GM18505 (cell line): ENCODE measurements around the gene DPY19L1.

Experiments used
- ATAC-seq: cut with Tn5 transposase; IDR thresholded peaks from one replicate; pipeline ENCODE4 v1.9.1; 2021; ENCODE audit not compliant: unreplicated experiment
- POLR2A ChIP-seq: IDR thresholded peaks from 4 replicates; pipeline ENCODE4 v1.6.1; 2011; ENCODE audit warnings: borderline replicate concordance; ENCODE audit not compliant: insufficient read depth, insufficient read length; ENCODE audit errors: extremely low read depth

The DPY19L1 gene

DNA sequence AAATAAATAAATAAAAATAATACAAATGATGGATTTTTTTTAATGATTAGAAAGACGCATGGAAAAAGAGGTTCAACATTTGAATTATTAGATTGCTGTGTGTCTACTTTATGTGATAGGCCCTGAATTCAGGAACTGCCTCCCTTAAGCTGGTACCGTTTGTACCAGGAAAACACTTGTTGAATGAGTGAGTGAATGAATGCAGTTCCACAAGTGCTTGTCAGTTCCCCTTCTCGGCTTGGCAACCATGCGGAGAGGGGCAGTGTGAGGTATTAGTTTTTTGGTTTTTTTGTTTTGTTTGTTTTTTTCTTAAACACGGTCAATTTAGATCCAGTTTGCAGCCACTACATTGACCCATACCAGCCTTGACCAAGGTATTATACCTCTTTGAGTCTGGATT, 2.1 kb upstream of the DPY19L1 start:
- TF ChIP-seq POLR2A, result no peak

DNA sequence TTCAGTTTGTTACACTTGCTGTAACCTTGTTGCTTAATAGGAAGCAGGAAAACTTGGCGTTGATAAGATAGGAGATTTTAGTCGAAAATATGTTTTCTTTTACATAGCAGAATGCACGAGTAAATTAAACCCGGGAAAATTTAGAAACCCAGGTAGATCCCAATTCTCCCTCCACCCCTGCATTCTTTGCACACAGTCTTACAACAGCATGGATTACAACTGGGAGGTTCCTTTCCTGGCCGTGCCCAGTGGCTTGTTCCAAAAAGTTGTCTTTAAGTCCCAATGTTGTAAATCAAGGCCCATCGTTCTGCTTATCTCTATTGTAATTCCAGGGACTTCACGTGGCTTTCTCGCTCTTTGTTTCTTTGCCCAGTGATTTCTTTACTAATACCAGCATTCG, 1.1 kb upstream of the DPY19L1 start:
- TF ChIP-seq POLR2A, result no peak
- no peak for ATAC-seq

More for the DNA sequence above, 2.1 kb upstream of the DPY19L1 start:
- no peak for ATAC-seq

DNA sequence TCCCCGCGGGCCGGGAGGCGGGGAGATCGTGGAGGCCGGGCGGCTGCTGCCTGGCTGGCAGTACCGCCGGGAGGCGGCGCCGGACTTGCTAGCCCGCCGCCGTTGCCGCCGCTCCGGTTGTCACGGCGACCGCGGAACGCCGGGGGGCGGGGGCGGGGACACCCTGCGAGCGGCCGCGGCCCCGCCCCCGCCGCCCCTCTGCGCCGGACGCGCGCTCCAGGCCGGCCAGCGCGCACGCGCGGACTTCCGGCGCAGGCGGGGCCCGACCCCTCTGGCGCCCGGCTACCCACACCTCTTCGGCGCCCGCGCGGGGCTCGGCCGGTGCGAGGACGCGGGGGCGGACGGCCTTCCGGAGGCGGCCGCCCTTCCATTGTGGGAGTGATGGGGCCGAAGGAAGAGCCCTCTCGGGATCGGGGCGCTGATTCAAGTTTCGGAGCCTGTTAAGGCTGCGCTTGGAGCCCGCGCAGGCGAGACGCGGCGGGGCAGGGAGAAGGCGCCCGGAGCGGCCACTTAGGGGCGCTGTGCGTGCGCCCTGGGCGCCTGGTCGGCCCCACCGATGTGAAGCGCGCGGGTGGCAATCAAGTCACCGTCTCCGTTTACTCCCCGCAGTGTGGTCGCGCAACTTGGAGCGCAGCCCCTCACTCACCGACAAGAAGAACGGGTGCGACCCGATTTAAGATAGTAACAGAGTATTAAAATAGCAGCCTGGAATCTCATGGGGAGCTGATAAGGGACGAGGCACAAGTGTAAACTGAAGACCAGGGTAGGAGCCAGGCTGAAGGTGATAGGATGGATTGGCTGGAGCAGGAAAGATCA, 449 bp upstream of the DPY19L1 start:
- TF ChIP-seq POLR2A, result peak; percentile 44
- ATAC-seq, result peak; percentile 84

DNA sequence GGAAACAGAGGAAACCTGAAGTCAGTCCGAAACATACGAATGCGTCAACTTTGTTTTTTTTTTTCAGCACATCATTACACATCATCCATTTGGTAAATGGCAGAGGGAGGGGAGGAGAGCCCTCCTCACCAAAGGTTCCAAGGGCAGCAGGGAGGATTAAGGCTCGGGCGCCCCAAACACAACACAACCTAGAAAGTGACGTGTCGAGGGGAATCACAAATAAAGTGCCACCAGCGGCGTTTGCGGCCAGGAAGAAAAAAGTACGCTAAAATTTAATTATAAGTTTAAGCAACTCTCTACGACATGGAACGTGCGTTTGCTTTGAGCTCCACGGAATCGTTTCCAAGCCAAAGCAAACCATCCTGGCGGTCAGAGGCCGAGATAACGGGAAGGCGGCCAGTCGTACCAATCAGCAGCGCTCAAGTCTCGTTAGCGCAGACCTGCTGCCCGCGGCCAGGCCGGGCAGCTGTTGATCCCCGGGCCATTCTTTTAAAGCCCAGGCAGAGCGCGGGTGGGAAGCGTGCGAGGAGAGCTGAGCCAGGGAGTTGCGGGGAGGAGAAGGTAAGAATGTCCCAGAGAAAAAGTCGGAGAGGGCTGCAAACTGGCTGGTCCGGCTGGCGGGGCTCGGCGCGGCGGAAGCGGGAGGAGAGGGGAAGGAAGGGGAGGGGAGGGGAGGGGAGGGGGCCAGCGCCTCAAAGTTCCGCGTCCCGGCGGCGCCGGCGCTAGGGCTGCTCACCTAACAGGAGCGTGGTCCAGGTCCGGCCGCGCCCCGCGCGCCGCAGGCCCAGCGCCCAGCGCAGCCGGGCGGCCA, 719 bp downstream of the DPY19L1 start:
- ATAC-seq, result peak; percentile 23
- no peak for TF ChIP-seq POLR2A

DNA sequence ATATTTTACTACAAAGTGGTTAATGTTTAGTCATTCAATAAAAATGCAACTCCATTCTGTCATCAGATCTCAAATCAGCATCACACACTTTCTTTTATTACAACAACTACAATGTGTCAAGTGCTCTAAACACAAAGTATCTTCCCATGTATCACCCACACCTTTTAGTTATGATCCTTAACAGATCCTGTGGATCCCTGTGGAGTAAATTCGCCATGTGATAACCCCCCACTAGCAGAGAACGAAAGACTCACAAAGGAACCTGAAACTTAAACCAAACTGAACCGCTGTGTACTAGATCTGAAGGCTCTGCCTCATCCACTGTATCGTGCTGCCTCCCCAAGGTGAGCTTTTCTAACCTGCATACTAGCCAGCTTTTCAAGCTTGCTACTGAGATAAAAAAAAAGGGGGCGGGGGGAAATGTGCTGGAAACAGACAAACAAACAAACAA, 1.7 kb downstream of the DPY19L1 start:
- no peak for TF ChIP-seq POLR2A
- ATAC-seq, result no peak

DNA sequence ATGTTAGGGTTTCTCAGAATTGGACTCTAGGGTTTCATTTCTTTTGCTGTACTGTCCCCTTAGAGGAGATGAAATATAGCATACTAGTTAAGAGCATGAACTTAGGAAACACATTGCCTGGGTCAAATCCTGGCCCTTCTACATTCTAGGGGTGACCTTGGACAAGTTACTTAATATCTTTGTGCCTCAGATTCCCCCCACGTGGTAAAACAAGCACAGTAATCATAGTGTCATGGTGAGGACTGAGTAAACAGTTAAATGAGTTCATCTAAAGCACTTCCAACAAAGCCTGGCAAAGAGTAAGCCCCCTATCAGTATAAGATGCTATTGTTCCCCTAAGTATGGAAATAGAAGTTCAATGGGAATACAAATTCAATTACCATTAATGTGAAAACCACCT, 5.1 kb downstream of the DPY19L1 start:
- no peak for ATAC-seq
- TF ChIP-seq POLR2A, result no peak

DNA sequence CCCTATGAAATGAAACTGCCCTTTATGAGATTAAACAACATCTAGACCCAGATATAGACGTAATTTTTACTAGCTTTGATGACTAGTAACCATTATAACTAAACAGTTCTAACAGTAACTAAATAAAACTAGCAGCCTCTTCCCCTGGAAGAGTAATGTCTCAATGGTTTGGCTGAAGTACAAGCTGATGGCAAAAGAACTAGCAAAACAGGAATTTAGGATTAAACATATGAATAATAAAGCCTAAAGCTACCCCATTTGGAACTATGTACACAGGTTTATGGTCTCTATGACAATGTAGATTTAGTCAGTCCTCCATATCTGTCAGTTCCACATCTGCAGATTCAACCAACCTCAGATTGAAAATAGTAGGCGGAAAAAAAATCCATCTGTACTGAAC, 6.4 kb downstream of the DPY19L1 start:
- no peak for TF ChIP-seq POLR2A
- no peak for ATAC-seq

DNA sequence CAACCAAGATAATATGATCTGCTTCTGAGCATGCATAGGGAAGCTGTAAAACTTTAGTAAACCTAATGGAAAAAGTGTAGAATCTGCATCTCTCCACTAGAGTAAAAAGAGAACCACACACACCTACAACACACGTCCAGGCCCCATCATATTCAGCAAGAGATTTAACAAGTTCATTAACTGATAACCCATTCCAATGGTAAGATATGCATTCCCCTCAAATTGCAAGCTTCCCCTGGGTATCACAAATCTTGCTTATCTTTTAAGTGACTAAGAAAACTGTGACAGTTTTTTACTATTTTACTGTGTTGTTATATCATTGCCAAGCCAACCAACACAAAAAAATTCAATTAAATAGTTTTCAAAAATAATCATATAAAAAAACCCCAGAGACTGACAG, 8.0 kb downstream of the DPY19L1 start:
- ATAC-seq, result no peak
- no peak for TF ChIP-seq POLR2A

DNA sequence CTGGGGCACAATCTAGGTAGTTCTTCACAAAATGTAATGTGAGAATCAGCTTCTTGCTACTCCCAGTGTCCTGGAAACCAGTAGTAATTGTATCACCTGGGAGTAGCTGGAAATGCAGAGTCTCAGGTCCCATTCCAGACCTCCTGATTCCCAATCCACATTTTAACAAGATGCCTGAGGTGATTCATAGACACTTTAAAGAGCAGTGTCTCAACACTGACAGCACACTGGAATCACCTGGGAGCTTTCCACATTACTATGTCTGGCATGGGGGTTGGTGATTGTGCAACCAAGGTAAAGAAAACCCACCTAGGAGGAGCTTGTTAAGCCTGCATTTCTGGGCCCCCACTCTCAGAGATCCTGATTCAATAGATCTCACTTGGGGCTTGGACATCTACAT, 11.1 kb downstream of the DPY19L1 start:
- TF ChIP-seq POLR2A, result no peak
- no peak for ATAC-seq

DNA sequence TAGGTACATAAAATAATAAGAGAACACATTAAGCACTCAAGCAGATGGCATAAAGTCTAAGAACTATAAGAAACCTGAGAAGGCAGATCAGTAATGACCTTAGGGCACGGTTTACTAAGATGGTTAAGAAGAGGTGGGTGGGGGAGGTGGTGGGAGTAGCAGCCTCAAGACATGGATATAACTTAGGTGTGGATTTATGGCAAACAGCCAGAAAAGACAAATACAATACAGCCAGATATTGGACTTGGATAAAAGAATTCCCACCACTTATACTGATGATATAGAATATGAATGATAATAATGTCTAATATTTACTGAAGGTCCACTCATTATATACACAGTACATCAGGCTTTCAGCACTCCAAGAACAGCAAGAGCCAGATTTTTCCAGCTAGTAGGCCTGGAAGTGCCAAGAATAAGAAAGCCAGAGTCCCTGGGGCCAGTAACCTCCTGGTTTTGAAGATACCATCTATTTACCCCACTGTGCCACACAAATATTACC, 11.9 kb downstream of the DPY19L1 start:
- TF ChIP-seq POLR2A, result no peak
- ATAC-seq, result no peak

DNA sequence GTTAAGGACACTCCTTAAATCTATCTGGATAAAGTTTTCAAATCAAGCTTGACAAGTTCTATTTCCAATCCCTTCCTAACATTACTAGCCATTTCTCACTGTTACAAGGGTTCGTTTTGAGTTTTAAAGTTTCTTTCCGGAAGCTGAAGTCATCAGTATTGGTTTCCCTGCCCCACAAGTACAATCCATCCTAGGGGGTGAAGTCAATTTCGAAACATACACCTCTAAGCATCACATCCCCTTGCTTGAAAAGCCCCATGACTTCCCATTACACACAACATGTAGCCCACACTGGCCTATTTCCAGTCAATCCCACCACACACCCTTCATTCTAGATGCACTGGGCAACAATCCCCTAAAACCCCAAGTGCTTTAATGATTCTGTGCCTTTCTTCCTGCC, 13.0 kb downstream of the DPY19L1 start:
- TF ChIP-seq POLR2A, result no peak
- no peak for ATAC-seq

DNA sequence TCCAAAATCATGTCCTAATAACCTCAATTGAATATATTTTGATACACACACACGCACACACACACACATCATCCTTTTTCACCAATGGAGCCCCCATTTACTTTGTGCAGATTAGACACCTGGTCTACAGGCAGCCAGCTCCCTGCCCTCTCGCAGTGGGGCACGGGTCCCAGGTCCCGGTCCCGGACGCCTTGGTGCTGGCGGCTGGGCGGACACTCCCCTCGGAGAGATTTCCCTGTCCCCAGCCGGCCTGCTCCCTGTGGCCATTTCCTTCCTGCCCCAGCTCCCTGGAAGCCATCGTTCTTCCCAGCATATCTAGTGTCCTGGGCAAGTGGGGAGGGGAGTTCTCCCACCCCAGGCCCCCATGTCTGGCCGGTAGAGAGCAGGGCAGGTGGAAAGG, 14.6 kb downstream of the DPY19L1 start:
- no peak for TF ChIP-seq POLR2A
- ATAC-seq, result no peak

DNA sequence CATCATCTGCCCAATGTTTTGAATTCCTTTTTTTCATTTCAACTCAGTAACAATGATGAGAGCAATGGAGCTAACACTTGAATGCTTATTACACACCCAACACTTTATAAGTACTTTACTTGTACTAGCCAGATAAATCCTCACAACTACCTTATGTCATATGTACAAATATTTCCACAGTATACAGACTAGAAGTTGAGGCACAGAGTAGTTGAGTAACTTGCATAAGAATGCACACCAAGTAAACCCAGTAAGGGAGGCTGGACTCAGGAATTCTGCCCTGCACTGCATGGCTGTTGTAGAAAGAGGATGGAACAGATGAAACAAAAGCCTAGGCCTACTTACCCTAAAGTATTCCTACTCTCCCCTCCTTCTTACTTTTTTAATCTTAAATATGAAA, 15.8 kb downstream of the DPY19L1 start:
- TF ChIP-seq POLR2A, result no peak
- no peak for ATAC-seq

DNA sequence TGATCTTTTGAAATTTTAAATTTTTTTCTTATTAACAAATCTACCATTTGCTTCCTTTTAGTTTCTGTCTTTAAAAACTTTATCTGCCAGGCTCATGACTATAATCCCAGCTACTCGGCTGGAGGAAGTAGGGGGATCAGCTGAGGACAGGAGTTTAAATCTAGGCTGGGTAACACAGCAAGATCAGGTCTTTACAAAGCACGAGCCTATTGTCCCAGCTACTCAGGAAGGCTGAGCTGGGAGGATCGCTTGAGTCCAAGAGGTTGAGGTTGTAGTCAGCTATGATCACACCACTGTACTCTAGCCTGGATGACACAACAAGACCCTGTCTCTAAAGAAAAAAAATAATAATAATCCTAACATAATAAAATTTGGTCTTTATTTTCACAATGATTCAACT, 17.5 kb downstream of the DPY19L1 start:
- ATAC-seq, result no peak
- no peak for TF ChIP-seq POLR2A
